SHP77 (cell line): Measurements from ENCODE around the gene PYROXD2.

Experiments
- DNase-seq, 2 experiments: peaks; one replicate each; lab custom pipeline; 2025; lab: John Stamatoyannopoulos, UW

The PYROXD2 gene

DNA sequence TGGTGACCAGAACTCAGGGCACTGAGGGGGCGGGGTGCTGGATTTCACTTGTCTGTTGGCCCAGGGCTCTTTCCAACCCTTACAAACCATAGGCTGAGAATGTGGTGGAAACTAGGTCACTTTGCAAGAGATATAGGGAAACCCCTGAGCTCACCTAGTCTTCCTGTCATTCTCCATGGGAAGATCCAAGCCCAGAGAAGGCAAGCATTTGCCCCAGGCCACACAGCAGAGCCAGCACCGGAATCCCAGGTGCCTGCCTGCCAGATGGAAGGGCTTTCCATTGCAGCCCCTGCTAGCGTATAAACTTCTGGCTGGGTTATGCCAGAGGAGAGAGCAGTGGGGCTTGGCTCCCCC lies 427 bp downstream of the PYROXD2 start:
- no peak for DNase-seq

- no peak for DNase-seq
Measured at GRCh38 chr10:98411768-98412167, 3.2 kb downstream of the PYROXD2 start.

DNA sequence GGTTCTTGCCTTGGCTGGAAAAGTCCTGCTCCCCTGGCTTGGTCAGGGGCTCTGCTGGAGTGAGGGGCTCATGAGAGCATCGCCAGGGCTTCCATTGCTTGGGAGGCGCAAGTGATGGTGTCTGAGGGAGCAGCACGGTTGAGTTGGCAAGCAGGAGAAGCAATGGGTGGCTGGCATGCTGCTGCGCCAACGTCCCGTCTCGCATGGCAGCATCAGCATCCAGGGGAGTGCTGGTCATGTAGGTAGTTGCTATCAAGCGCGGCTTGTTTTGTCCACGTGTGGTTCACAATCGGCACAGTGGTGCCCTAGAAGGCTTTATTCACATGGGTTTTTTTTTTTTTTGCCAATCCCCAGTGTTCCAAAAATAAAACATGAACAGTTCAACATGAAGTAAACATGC lies 3.8 kb downstream of the PYROXD2 start:
- no peak for DNase-seq

- no peak for DNase-seq
Measured at GRCh38 chr10:98410759-98411158, 4.2 kb downstream of the PYROXD2 start.

- DNase-seq: no peak
Measured at GRCh38 chr10:98410135-98410743, 4.7 kb downstream of the PYROXD2 start.

DNA sequence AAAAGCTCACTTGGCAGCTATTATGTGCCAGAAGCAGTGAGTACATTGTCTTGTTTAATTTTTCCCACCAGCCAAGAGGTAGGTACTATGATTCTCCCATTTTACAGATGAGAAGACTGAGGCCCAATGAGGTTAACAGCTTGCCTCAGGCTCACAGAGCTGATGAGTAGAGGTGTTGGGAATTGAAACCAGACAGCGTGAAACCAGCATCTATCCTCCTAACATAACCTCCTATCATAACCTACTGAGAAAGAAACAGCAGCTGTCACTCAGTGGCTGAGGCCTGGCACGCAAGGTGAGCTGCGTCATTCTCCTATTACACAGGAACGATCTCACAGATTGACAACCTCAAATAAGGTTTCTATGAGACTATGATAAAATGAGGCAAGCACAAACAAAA lies 6.2 kb downstream of the PYROXD2 start:
- DNase-seq: no peak

- DNase-seq: no peak
Measured at GRCh38 chr10:98407744-98408241, 7.2 kb downstream of the PYROXD2 start.

DNA sequence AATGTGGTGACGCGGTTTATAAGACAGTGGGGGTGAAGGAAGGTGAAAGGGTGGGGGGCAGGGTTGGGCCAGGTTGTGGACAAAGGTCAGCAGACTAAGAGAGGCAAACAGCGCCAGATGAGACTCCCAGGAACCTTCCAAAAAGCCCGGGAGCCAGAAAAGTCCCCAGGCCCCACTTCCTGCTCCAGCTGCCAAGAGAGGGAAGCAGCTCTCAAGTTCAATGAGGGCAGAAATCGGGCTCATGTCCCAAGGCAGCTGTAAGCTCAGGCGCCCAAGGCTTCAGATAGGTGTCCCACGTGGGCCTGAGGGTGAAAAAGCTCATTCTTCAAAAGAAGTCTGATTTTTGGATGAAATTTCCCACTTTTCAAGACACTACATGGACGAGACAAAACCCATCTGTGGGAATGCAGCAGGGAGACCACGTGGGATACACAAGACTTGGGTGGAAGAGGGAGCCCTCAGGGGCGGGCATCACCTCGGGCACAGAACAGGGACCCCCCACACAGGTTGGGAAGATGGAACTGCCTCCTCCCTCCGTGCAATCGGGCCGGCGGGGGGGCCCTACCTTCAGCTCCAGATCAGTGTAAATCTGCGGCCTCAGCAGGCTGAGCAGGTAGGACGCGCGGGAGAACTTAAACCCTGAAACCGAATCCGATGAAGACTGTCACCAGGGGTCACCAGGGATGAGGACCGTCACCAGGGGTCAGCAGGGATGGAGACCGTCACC lies 7.8 kb downstream of the PYROXD2 start:
- no peak for DNase-seq

GRCh38 chr10:98405422-98405821 lies 9.6 kb downstream of the PYROXD2 start:
- DNase-seq: peak in 1 of 2 experiments; percentile 31

DNA sequence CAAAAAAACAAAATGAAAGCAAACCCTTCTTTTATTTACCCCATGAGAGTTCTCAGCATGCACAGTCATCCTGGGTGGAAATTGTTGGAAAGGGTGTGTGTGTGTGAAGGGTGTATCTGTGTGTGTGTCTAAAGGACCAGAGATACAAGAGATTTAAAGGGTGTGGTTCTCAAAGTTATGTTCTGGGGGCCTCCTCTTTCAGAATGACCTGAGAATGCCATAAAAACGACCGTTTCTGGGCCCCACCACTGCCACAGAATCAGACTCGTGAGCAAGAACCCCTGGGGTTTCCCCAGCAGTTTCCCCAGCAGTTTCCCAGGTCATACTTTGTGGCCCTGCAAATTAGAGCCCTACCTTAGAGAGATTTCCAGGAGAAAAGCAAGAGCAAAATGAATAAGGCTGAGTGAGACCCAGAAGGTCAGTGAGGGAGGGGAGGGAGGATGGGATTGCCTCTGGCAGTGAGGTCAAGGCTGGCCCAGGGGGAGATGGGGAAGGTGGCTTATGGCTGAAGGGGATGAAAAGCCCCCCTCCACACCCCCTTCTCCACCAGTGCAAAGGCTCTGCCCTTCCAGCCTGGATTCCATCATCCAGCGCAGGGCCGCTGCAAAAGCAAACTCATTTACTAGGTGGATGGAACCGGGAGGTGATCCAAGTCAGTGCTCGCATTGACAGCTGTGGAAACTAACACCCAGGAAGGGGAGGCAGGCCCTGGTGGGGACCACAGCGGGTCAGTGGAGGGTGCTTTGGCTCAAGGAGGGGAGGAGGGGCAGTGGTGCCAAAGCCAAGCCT lies 10.2 kb downstream of the PYROXD2 start:
- DNase-seq: peak in 1 of 2 experiments; percentile 31

GRCh38 chr10:98403812-98404504 lies 11.0 kb downstream of the PYROXD2 start:
- DNase-seq: no peak

DNA sequence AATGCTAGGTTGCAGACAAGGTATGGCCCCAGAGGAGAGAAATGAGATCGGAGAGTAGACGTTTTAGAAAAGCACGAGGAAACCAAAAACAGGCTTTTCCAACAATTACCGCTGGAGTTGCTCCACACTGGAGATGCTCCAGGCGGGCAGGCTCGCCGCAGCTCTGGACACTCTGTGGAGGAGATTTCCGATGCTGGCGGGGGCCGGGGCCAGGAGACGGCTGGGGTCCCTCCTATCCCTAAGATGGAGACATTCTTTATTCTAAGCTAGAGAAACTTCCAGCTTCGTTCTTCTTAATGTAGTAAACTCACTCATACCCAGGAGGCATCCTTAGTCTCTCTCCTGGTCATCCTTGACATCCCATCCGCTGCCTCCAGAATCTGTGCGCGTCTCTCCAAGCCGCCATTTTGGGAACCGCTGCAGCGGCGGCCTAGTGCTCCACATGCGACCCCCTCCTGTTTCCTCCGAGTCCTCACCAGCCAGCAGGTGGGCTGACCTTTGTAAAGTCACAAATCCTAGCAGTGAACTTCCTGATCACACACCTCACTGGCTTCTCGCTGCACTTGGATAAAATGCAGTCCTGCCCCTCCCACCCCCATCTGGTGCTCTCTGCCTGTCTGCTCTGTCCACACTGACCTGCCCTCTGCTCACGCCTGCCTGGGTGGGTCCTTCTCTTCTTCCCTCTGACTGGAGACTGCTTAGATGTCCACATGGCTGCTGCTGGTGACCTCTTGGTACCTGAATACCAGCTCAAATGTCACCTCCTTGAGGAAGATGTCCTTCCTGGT lies 11.9 kb downstream of the PYROXD2 start:
- DNase-seq: no peak

- no peak for DNase-seq
Measured at GRCh38 chr10:98402478-98402877, 12.5 kb downstream of the PYROXD2 start.

DNA sequence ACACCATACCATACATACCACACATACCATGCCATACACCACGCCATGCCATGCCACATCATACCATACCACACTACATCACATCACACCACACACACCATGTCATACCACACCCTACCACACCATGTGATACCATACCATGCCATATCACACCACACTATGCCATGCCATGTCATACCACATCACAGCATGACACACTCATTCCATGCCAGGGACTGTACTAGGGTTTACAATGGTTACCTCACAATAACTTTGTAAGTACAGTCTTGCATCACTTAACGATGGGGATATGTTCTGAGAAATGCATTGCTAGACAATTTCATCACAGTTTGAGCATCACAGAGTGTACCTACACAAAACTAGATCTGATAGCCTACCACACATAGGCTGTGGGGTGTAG lies 14.5 kb downstream of the PYROXD2 start:
- DNase-seq: no peak

GRCh38 chr10:98399784-98400183 lies 15.2 kb downstream of the PYROXD2 start:
- DNase-seq: no peak

DNA sequence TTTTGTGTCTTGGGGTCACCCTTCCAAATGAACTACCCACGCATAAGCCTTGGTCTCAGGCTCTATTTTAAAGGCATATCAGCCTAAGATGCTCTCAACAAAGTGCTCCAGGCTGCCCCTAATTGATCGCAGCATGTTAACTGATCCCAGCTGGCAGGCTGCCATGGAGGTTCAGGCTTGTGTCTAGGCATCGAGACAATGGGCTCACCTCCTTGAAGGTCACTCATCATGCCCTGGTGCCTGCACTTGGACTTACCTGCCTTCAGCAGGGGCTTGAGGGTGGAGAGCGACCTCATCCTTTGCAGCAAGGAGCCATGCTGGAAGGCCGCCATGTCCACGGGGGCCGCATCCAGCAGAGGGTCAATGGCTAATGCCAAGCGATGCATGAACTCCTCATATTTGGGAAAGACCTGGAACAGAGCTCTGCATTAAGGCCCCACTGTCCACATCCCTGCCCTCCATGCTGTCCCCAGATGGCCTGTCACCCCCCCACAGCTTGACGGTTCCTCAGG lies 17.8 kb downstream of the PYROXD2 start:
- no peak for DNase-seq

DNA sequence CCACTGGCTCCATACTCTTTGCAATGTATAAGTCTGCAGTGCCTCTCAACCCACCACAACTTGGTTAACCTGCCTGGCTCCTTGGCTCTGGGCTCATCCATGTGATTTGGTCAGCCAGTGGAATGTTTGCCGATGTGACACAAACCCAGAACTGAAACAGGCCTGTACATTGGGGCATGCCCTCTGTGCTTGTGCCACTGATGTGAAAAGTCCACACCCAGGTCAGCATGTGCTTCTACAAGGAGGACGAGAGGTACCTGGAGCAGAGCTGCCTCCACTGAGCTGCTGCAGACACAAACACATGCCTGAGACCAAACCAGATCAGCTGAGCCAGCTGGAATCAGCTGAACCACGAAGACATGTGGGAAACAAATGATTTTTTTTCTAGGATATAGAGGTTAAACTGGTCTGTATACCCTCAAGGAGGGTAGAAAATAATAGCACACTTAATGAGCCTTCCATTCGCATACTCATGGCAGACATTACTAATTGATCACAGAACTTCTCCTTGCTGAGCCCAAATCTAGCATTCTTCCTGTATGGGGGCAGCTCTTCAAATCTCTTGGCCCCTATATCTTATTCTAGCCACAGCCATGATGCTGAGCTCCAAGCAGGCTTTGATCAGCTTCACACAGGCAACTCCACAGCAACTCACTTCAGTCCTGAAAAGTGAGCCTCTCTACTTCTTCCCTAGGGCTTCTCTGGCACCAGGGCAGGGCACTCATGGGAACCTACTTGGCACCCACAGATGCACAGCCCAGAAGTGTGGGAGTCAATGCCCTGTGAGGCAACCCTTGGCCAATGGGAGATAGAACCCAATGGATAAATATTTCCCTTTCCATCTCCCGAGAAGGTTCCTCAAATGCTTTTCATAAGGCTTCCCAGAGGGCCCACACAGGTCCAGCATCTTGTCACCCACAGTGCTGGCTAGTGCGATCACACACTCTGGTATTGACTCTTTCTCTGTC lies 18.6 kb downstream of the PYROXD2 start:
- no peak for DNase-seq

GRCh38 chr10:98394851-98395440 lies 20.0 kb downstream of the PYROXD2 start:
- no peak for DNase-seq

DNA sequence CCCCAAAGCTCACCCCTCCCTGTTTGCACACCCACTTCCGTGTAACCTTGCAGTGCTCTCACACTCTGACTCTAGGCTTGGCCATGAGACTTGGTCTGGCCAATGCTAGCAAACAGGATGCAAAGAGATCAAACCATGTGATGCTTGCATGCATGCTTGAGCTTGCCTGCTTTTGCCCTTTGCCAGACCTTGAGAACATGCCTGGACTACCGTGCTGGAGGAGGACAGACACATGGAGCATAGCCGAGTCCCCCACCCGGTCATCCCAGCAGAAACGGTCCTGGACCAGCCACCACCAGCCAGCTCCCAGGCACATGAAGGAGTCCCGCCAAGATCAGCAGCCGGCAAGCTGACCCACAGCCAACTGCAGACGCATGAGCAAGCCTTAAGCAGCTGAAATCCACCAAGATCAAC lies 23.4 kb downstream of the PYROXD2 start:
- DNase-seq: no peak

DNA sequence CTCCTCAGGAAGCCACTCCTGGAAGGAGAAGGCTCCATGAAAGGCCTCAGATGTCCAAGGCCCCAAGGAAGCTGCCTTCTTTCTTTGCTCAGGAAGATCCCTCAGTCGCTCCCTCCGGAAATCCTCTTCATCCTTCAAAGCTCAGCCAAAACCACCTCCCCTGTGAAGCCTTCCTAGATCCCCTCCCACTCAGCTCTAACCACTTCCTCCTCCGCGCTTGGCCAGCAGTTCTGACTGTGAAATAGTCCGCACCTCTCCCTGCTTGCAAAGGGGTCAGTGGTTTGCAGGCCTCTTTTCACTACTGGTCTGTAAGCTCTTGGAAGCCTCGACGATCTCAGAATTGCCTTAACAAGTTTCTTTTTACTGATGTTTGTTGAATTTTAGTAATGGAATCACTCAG lies 23.9 kb downstream of the PYROXD2 start:
- DNase-seq: no peak
